Glutamatergic neuron (in vitro differentiated cells): Measurements from ENCODE around the gene SZRD1. TPM values are rescaled to one million over a fixed set of nuclear protein-coding genes. Genes with fewer than 3 reads are reported as not detected.

Source experiments
- DNase-seq: peaks from one replicate; pipeline ENCODE4 v3.0.0; 2022
- H3K27ac Mint-ChIP-seq: one replicate; pipeline ENCODE4 v1.8.0; 2020; ENCODE audit warnings: mild to moderate bottlenecking, mixed read lengths, inconsistent platforms; ENCODE audit not compliant: unreplicated experiment
- H3K27me3 Mint-ChIP-seq: one replicate; pipeline ENCODE4 v1.8.0; 2020; ENCODE audit warnings: mild to moderate bottlenecking, moderate library complexity, mixed read lengths, inconsistent platforms; ENCODE audit not compliant: unreplicated experiment
- H3K36me3 Mint-ChIP-seq: one replicate; pipeline ENCODE4 v1.8.0; 2020; ENCODE audit warnings: mild to moderate bottlenecking, mixed read lengths, inconsistent platforms; ENCODE audit not compliant: unreplicated experiment
- H3K4me1 Mint-ChIP-seq: one replicate; pipeline ENCODE4 v1.8.0; 2020; ENCODE audit warnings: mild to moderate bottlenecking, low read depth, mixed read lengths, inconsistent platforms; ENCODE audit not compliant: unreplicated experiment
- H3K4me3 Mint-ChIP-seq: one replicate; pipeline ENCODE4 v1.8.0; 2020; ENCODE audit warnings: mild to moderate bottlenecking, mixed read lengths, inconsistent platforms; ENCODE audit not compliant: unreplicated experiment
- H3K9me3 Mint-ChIP-seq: one replicate; pipeline ENCODE4 v1.8.0; 2020; ENCODE audit warnings: mild to moderate bottlenecking, moderate library complexity, mixed read lengths, inconsistent platforms; ENCODE audit not compliant: unreplicated experiment
- total RNA-seq: library from RNA; stranded (reverse); fragmentation: NEBNext Ultra II Directional; extraction: Animal tissue kit (Norgen Biotek cat#: 25700); gene quantifications from one replicate; pipeline ENCODE4 v1.2.1, GENCODE V29; 2021; ENCODE audit not compliant: unreplicated experiment
- TF ChIP-seq, protein P1 (sequence below): fragments of 200-600 bp; sonication (generic); IDR thresholded peaks from one replicate; pipeline ENCODE4 v1.5.0; 2021; ENCODE audit not compliant: partially characterized antibody, unreplicated experiment

Gene SZRD1
- total RNA-seq, 1 donor from 2014 or later: 64.5 TPM

DNA sequence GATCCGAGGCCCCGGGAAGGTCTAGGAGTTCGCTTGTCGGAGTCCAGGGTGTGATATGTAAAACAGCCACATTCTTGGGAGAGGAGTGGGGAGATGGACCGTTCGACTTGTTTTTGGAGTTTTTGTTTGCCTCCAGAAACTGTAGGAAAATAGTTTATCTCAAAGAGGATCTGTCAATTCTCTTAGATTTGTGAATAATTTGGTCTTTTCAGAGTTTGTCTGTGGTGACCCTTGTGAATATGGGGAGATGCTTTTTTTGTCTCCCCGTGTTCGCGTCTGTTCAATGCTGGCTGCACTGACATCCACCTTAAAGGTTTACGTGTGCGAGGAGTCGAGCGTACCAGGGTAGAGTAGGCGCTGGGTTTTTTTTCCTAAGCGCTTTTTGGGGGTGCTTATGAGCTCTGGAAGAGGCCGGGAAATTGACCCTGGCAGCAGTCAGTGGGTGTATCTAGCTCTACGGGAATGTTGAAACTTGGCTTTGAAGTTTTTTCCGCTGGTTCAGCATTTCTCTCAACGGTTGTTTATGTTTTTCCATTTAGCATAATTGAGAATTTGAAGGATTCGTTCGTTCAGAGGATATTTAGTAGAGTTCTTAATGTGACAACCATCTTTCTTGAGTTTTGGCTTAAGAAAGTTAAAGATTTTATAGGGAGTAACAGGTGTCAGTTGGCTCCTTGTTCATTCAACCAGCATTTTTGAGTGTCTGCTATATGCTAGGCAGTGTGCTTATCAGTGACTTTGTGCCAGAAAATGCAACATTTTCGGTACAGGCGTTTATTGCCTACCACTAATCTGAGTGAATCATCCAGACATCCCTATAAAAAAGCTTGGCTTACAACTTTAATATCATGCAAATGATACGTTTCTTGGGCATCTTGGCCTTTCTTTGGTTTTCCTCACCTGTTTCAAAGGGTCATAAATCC is 1.2 kb downstream of the SZRD1 start:
- Mint-ChIP-seq H3K27me3 (no peaks in the 10 kb centered on the region), H3K9me3 (no peaks in the 10 kb centered on the region), H3K36me3 (no peaks in the 10 kb centered on the region), H3K4me1 (peaks cover 8% of the 10 kb centered on the region), H3K4me3 (peak overlapping the region; percentile 92), H3K27ac (peak overlapping the region; percentile 86)
- no peak for DNase-seq
- TF ChIP-seq, protein P1, sequence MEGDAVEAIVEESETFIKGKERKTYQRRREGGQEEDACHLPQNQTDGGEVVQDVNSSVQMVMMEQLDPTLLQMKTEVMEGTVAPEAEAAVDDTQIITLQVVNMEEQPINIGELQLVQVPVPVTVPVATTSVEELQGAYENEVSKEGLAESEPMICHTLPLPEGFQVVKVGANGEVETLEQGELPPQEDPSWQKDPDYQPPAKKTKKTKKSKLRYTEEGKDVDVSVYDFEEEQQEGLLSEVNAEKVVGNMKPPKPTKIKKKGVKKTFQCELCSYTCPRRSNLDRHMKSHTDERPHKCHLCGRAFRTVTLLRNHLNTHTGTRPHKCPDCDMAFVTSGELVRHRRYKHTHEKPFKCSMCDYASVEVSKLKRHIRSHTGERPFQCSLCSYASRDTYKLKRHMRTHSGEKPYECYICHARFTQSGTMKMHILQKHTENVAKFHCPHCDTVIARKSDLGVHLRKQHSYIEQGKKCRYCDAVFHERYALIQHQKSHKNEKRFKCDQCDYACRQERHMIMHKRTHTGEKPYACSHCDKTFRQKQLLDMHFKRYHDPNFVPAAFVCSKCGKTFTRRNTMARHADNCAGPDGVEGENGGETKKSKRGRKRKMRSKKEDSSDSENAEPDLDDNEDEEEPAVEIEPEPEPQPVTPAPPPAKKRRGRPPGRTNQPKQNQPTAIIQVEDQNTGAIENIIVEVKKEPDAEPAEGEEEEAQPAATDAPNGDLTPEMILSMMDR: no peak

DNA sequence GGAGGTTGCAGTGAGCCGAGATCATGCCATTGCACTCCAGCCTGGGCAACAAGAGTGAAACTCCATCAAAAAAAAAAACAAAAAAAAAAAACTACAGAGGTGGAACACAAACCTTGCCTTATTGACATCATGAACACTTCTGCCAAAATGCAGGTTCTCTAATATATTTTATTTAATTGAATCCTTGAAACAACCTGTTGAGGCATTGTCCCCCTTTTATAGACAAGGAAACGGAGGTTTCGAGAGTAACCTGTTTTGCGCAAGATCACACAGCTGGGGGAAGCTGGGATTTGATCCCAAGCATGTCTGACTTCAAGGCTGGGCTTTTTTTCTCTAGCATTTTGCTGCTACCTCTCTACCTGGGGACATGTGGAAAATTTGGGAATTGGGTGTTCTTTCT is 2.8 kb downstream of the SZRD1 start:
- no peak overlapping the region for H3K27ac Mint-ChIP-seq
- H3K36me3 Mint-ChIP-seq: no peaks in the 10 kb centered on the region
- H3K27me3 Mint-ChIP-seq: peaks cover 3% of the 10 kb centered on the region
- H3K9me3 Mint-ChIP-seq: peaks cover 2% of the 10 kb centered on the region
- TF ChIP-seq, protein P1: no peak
- no peak overlapping the region for H3K4me3 Mint-ChIP-seq
- H3K4me1 Mint-ChIP-seq: peaks cover 13% of the 10 kb centered on the region
- no peak for DNase-seq

DNA sequence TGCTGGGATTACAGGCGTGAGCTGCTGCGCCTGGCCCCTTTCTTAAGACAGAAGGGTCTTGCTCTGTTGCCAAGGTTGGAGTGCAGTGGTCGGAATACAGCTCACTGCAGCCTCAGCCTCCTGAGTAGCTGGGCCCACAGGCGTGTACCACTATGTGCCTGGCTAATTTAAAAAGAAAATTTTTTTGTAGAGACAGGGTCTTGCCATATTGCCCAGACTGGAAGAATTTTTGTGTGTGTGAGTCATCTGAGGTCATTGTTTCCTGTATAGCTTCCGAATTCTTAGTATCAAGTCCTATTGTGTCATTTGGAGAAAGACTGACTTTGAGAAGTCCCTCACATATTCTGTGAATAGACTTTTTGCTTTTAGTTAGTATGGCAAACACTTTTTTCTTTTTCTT is 4.7 kb downstream of the SZRD1 start:
- H3K9me3 Mint-ChIP-seq: peaks cover 2% of the 10 kb centered on the region
- DNase-seq: no peak

DNA sequence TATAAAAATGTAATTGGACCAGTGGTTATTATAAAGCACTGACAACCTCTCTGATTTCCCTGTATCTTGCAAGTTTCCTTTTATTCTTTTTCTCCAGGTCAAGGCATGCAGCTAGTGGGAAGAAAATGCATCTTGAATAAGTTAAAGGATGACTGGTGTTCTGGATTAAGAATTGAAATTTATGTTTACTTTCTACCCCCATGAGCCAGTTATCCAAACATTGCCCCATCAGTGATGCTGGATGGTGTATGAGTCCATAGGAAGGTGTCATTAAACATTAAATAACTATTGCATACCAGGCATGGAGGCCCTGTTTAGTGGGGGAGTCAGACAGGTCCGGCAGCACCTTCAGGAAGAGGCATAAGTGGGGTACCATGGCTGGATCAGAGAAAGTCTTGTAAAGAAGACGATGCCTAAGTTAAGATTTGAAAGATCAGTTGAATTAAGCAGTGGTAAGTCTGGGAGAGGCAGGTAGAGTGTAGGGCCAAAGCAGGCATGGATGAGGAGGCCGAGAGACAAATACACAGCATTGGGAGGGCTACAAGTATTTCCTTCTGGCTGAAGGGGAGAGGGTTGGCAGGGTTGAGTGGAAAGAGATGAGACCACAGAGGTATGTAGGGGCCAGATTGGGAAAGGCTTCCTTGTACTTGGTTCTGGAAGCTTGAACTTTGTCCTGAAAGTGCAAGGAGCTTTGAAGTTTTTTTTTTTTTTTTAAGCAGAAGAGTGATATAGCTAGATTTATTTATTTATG is 5.7 kb downstream of the SZRD1 start:
- peaks cover 5% of the 10 kb centered on the region for H3K27me3 Mint-ChIP-seq
- TF ChIP-seq, protein P1: no peak
- no peak overlapping the region for H3K27ac Mint-ChIP-seq
- no peaks in the 10 kb centered on the region for H3K36me3 Mint-ChIP-seq
- H3K9me3 Mint-ChIP-seq: peaks cover 2% of the 10 kb centered on the region
- H3K4me1 Mint-ChIP-seq: peaks cover 23% of the 10 kb centered on the region
- H3K4me3 Mint-ChIP-seq: no peak overlapping the region
- no peak for DNase-seq

More for the DNA sequence above, 4.7 kb downstream of the SZRD1 start:
- Mint-ChIP-seq H3K4me3 (no peak overlapping the region), H3K4me1 (peaks cover 21% of the 10 kb centered on the region), H3K36me3 (no peaks in the 10 kb centered on the region), H3K27me3 (peaks cover 3% of the 10 kb centered on the region), H3K27ac (no peak overlapping the region)
- TF ChIP-seq, protein P1: no peak
